NB4 (cell line): ENCODE results near the gene AHRR.

ENCODE experiments used
- CTCF ChIP-seq: IDR thresholded peaks from one replicate; pipeline ENCODE4 v1.5.1; 2012; ENCODE audit warnings: low read depth, low read length
- POLR2A ChIP-seq: IDR thresholded peaks from 2 replicates; pipeline ENCODE4 v1.6.1; 2011; ENCODE audit warnings: mild to moderate bottlenecking; ENCODE audit not compliant: insufficient read length; ENCODE audit errors: extremely low read depth

GRCh38 chr5:366541-367357 lies 45.2 kb downstream of the AHRR start:
- TF ChIP-seq CTCF (no peak), POLR2A (no peak)
